ENCODE data around the gene THSD7A.

DNA sequence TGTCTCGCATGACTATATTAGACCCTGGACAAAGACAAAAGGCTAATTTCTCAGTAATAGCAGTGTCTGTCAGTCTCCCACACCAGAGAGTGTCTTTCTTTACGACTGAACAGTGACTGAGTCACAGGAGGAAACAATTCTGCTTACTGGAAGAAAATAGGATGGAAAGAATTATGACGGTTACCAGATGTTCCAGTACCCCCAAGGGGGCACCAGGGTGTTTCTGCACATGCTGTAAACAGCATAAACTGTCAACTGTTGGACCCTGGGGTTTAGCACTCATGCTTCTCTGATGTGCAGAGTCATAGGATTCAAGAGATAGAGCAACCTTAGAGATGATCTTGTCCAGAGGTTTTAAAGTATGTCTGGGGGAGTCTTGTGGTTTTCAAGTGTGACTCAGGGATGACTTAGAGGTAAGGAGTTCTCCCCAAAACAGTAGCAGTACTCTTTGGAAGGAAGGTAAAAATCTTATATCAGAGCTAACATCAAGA is 291.7 kb downstream of the THSD7A start:
- no peak for TF ChIP-seq ZNF274 (IDR thresholded peaks at IDR 0.05; ENCODE audit: insufficient read depth, insufficient read length)
- no peak for TF ChIP-seq CTCF (IDR thresholded peaks at IDR 0.05 in 2 of 3, conservative IDR thresholded peaks at IDR 0.05 in 1 of 3; ENCODE audit: control insufficient read depth in 2 of 3, extremely low read depth in 1 of 3, insufficient read depth in 1 of 3, low read depth in 3 of 3, low read length in 3 of 3)
- no peak for TF ChIP-seq STAT1 (conservative IDR thresholded peaks at IDR 0.05)
- TF ChIP-seq MAX (IDR thresholded peaks at IDR 0.05; ENCODE audit: low read depth, low read length) = no peak
- no peak for TF ChIP-seq CEBPB (IDR thresholded peaks at IDR 0.05; ENCODE audit: borderline replicate concordance in 1 of 2, low read depth in 2 of 2, low read length in 2 of 2)
- no peak for TF ChIP-seq BRCA1 (IDR thresholded peaks at IDR 0.05; ENCODE audit: low read depth, low read length)
- TF ChIP-seq NRF1 (conservative IDR thresholded peaks at IDR 0.05; ENCODE audit: low read depth, low read length) = no peak
- TF ChIP-seq EP300 (IDR thresholded peaks at IDR 0.05; ENCODE audit: borderline replicate concordance in 1 of 2, control insufficient read depth in 1 of 2, low read depth in 2 of 2, low read length in 2 of 2) = no peak
